ENCODE data around the gene FGF22.

- TF ChIP-seq RAD21 (IDR thresholded peaks at IDR 0.05) (no peak), CTCF (IDR thresholded peaks at IDR 0.05; ENCODE audit: low read depth, low read length, missing input control) (no peak), JUND (IDR thresholded peaks at IDR 0.05) (no peak)
Observed at GRCh38 chr19:594265-594870, 45.3 kb upstream of the FGF22 start.

Measured in liver (tissue), 3 donors.